PFSK-1 (cell line): ENCODE data around the gene PLEKHB2. TPM values are rescaled to one million over a fixed set of nuclear protein-coding genes. Genes with fewer than 3 reads are reported as not detected.

Experiments used
- FOXP2 ChIP-seq: optimal IDR thresholded peaks from 2 replicates; pipeline ENCODE3; 2011; ENCODE audit warnings: borderline replicate concordance, control low read depth, inconsistent platforms; ENCODE audit not compliant: insufficient read depth; ENCODE audit errors: extremely low read length, extremely low read depth
- POLR2AphosphoS5 ChIP-seq: IDR thresholded peaks from 2 replicates; pipeline ENCODE4 v1.6.1; 2012; ENCODE audit warnings: low read depth, mild to moderate bottlenecking, control low read depth, low read length, moderate library complexity
- REST ChIP-seq, 2 experiments: IDR thresholded peaks; 2 replicates each; pipeline versions ENCODE4 v1.6.1 to v1.8.0; 2011 to 2012; ENCODE audit warnings: low read depth in 2 of 2, low read length in 2 of 2, control low read depth in 1 of 2, inconsistent platforms in 1 of 2, mild to moderate bottlenecking in 1 of 2, moderate library complexity in 1 of 2; ENCODE audit not compliant: insufficient read depth in 1 of 2
- SIN3A ChIP-seq: IDR thresholded peaks from 2 replicates; pipeline ENCODE4 v1.6.1; 2012; ENCODE audit warnings: mild to moderate bottlenecking, low read length, moderate library complexity, borderline replicate concordance; ENCODE audit not compliant: insufficient read depth
- TAF1 ChIP-seq: IDR thresholded peaks from 2 replicates; pipeline ENCODE4 v1.6.1; 2012; ENCODE audit warnings: low read length, control low read depth, borderline replicate concordance; ENCODE audit not compliant: insufficient read depth
- polyA plus RNA-seq: library from polyadenylated mRNA; unstranded; fragments of >200 nt; gene quantifications from one replicate; pipeline ENCODE4 v1.2.1, GENCODE V29; 2012; ENCODE audit warnings: low read depth, missing spikeins; ENCODE audit not compliant: insufficient read length

The PLEKHB2 gene
- 83.0 TPM for polyA plus RNA-seq

- TF ChIP-seq FOXP2 (peak; percentile 78), REST (IDR thresholded peaks at IDR 0.05; ENCODE audit: insufficient read depth in 1 of 2, low read depth in 2 of 2, low read length in 2 of 2) (peak in 1 of 2 experiments; percentile 55; a peak in 1 of 4 replicates), TAF1 (peak; percentile 92), POLR2AphosphoS5 (peak; percentile 94), SIN3A (no peak)
Measured at GRCh38 chr2:131105156-131105949, at the start of gene PLEKHB2. Gene PLEKHB2, plus strand, starts transcription at chr2:131105336. Its CDS starts 15,606 bp downstream, at chr2:131120942.

- TF ChIP-seq POLR2AphosphoS5 (no peak), REST (IDR thresholded peaks at IDR 0.05; ENCODE audit: insufficient read depth in 1 of 2, low read depth in 2 of 2, low read length in 2 of 2) (no peak), FOXP2 (no peak), SIN3A (no peak), TAF1 (no peak)
Measured at GRCh38 chr2:131056204-131056931, 48.8 kb upstream of the PLEKHB2 start.

GRCh38 chr2:131056932-131057287, 48.2 kb upstream of the PLEKHB2 start:
- TF ChIP-seq SIN3A (no peak), REST (IDR thresholded peaks at IDR 0.05; ENCODE audit: insufficient read depth in 1 of 2, low read depth in 2 of 2, low read length in 2 of 2) (no peak), FOXP2 (no peak), POLR2AphosphoS5 (no peak), TAF1 (no peak)

GRCh38 chr2:131058214-131058843, 46.8 kb upstream of the PLEKHB2 start:
- TF ChIP-seq SIN3A (no peak), POLR2AphosphoS5 (no peak), TAF1 (no peak), REST (IDR thresholded peaks at IDR 0.05; ENCODE audit: insufficient read depth in 1 of 2, low read depth in 2 of 2, low read length in 2 of 2) (no peak), FOXP2 (no peak)
